ENCODE measurements around the gene NFATC2.

- TF ChIP-seq CTCF (IDR thresholded peaks at IDR 0.05; ENCODE audit: low read depth, low read length) (no peak), EZH2phosphoT487 (IDR thresholded peaks at IDR 0.05; ENCODE audit: low read depth) (no peak)
Measured at GRCh38 chr20:51490635-51491034, 51.9 kb downstream of the NFATC2 start.

Data from OCI-LY3 (cell line).